ENCODE results near the gene GALNT14.

The GALNT14 gene

DNA sequence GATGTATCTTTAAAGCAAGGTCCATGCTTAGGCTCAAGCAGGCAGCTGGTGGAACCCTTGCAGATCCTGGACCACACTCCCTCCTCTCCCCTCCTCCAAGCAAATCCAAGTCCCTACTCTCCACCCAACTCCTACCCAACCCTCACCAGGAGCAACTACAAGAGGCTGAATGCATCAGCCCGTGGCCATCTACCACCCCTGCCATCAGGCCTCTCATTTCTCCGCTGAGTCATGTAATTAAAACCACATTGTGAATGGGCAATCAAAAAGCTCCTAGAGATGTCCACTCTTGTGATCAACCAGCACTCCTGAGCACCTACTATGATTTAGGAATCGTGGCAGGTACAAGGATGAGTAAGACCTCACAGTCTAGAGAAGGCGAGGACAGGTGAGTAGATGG is 188.8 kb downstream of the GALNT14 start (continued):
- TF ChIP-seq, protein P1, sequence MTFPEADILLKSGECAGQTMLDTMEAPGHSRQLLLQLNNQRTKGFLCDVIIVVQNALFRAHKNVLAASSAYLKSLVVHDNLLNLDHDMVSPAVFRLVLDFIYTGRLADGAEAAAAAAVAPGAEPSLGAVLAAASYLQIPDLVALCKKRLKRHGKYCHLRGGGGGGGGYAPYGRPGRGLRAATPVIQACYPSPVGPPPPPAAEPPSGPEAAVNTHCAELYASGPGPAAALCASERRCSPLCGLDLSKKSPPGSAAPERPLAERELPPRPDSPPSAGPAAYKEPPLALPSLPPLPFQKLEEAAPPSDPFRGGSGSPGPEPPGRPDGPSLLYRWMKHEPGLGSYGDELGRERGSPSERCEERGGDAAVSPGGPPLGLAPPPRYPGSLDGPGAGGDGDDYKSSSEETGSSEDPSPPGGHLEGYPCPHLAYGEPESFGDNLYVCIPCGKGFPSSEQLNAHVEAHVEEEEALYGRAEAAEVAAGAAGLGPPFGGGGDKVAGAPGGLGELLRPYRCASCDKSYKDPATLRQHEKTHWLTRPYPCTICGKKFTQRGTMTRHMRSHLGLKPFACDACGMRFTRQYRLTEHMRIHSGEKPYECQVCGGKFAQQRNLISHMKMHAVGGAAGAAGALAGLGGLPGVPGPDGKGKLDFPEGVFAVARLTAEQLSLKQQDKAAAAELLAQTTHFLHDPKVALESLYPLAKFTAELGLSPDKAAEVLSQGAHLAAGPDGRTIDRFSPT (tag by site-specific recombination; IDR thresholded peaks at IDR 0.05) = no peak

DNA sequence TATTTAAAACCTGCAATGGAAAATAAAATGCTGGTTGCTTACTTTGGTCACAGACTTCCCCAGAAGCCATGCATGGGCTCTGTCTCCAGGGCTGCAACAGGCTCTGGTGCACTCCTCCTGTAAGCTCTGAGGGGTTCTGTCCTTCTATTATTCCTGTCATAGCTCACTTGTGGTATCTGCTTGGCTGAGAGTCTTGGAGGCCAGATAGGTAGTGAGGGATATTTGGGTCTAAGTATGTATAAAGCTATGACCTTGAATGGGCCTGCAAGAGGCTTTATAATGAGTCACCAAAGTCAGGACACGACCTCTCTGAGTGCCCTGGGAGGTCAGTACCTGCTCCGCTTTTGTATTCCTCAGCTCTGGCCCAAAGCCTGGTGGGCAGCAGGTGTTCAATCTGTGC is 189.4 kb downstream of the GALNT14 start:
- Histone ChIP-seq H3K4me1 (ENCODE audit: control insufficient read depth, insufficient read depth, low read length) (no peaks in the 10 kb centered on the region), H3K36me3 (ENCODE audit: control insufficient read depth in 2 of 2, insufficient read depth in 1 of 2, low read length in 2 of 2) (no peaks in the 10 kb centered on the region), H3K27ac (ENCODE audit: extremely low read depth, low read depth, low read length) (no peak overlapping the region), H3K4me3 (ENCODE audit: low read depth, low read length) (no peak overlapping the region), H3K9me3 (ENCODE audit: control insufficient read depth, insufficient read depth, low read depth, low read length) (no peaks in the 10 kb centered on the region)
- no peak for TF ChIP-seq ZNF223 (tag by site-specific recombination; IDR thresholded peaks at IDR 0.05)
- no peak for TF ChIP-seq ZNF548 (tag by site-specific recombination; IDR thresholded peaks at IDR 0.05)
- no peak for TF ChIP-seq ZEB2 (tag by site-specific recombination; IDR thresholded peaks at IDR 0.05)
- TF ChIP-seq, protein P2, sequence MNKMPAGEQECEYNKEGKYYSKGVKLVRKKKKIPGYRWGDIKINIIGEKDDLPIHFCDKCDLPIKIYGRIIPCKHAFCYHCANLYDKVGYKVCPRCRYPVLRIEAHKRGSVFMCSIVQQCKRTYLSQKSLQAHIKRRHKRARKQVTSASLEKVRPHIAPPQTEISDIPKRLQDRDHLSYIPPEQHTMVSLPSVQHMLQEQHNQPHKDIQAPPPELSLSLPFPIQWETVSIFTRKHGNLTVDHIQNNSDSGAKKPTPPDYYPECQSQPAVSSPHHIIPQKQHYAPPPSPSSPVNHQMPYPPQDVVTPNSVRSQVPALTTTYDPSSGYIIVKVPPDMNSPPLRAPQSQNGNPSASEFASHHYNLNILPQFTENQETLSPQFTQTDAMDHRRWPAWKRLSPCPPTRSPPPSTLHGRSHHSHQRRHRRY (tag by site-specific recombination; IDR thresholded peaks at IDR 0.05) = no peak
- TF ChIP-seq ZNF791 (tag by site-specific recombination; IDR thresholded peaks at IDR 0.05) = no peak
- no peak for TF ChIP-seq ZNF341 (tag by site-specific recombination; IDR thresholded peaks at IDR 0.05; ENCODE audit: low read depth)
- TF ChIP-seq ZNF19 (tag by site-specific recombination; IDR thresholded peaks at IDR 0.05; ENCODE audit: low read depth) = no peak
- TF ChIP-seq, protein P3, sequence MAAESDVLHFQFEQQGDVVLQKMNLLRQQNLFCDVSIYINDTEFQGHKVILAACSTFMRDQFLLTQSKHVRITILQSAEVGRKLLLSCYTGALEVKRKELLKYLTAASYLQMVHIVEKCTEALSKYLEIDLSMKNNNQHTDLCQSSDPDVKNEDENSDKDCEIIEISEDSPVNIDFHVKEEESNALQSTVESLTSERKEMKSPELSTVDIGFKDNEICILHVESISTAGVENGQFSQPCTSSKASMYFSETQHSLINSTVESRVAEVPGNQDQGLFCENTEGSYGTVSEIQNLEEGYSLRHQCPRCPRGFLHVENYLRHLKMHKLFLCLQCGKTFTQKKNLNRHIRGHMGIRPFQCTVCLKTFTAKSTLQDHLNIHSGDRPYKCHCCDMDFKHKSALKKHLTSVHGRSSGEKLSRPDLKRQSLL (tag by site-specific recombination; IDR thresholded peaks at IDR 0.05) = no peak
- TF ChIP-seq ZNF354C (tag by site-specific recombination; IDR thresholded peaks at IDR 0.05; ENCODE audit: borderline replicate concordance, low read depth) = no peak
- TF ChIP-seq, protein P4, sequence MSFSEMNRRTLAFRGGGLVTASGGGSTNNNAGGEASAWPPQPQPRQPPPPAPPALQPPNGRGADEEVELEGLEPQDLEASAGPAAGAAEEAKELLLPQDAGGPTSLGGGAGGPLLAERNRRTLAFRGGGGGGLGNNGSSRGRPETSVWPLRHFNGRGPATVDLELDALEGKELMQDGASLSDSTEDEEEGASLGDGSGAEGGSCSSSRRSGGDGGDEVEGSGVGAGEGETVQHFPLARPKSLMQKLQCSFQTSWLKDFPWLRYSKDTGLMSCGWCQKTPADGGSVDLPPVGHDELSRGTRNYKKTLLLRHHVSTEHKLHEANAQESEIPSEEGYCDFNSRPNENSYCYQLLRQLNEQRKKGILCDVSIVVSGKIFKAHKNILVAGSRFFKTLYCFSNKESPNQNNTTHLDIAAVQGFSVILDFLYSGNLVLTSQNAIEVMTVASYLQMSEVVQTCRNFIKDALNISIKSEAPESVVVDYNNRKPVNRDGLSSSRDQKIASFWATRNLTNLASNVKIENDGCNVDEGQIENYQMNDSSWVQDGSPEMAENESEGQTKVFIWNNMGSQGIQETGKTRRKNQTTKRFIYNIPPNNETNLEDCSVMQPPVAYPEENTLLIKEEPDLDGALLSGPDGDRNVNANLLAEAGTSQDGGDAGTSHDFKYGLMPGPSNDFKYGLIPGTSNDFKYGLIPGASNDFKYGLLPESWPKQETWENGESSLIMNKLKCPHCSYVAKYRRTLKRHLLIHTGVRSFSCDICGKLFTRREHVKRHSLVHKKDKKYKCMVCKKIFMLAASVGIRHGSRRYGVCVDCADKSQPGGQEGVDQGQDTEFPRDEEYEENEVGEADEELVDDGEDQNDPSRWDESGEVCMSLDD (tag by site-specific recombination; IDR thresholded peaks at IDR 0.05) = no peak
- TF ChIP-seq ZBTB48 (tag by site-specific recombination; IDR thresholded peaks at IDR 0.05) = no peak
- TF ChIP-seq ZNF248 (tag by site-specific recombination; IDR thresholded peaks at IDR 0.05) = no peak
- POLR2A ChIA-PET = no interaction called here
- CTCF ChIA-PET = no interaction called here

DNA sequence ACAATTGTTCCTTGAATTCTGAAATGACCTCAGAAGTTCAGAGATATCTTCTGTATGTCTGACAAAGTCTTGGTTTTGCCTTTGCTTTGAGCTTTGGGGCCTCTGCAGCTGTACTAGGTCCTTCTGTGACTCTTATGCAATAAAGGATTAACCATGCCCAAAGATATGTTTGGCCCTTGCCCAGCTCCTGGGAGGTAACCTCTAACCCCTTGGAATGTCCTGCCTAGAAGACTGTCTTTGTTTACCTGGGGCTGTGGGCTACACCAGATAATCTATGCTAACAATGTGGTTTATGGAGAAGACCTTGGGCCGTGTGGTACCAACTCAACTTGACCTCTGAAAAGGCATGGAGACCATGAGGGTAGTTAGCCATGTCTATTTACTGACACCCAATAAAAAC is 190.1 kb downstream of the GALNT14 start:
- H3K36me3 ChIP-seq (ENCODE audit: control insufficient read depth in 2 of 2, insufficient read depth in 1 of 2, low read length in 2 of 2) = no peaks in the 10 kb centered on the region
- CTCF ChIA-PET = no interaction called here
- H3K9me3 ChIP-seq (ENCODE audit: control insufficient read depth, insufficient read depth, low read depth, low read length) = no peaks in the 10 kb centered on the region
- POLR2A ChIA-PET = no interaction called here
- H3K4me3 ChIP-seq (ENCODE audit: low read depth, low read length) = no peak overlapping the region
- H3K27ac ChIP-seq (ENCODE audit: extremely low read depth, low read depth, low read length) = no peak overlapping the region
- TF ChIP-seq, protein P5, sequence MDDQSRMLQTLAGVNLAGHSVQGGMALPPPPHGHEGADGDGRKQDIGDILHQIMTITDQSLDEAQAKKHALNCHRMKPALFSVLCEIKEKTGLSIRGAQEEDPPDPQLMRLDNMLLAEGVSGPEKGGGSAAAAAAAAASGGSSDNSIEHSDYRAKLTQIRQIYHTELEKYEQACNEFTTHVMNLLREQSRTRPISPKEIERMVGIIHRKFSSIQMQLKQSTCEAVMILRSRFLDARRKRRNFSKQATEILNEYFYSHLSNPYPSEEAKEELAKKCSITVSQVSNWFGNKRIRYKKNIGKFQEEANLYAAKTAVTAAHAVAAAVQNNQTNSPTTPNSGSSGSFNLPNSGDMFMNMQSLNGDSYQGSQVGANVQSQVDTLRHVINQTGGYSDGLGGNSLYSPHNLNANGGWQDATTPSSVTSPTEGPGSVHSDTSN (CRISPR knock-in tag; IDR thresholded peaks at IDR 0.05) = no peak
- no peaks in the 10 kb centered on the region for H3K4me1 ChIP-seq (ENCODE audit: control insufficient read depth, insufficient read depth, low read length)
